Right lobe of liver (tissue), 6 donors: ENCODE results near the gene PTPN6. TPM values are rescaled to one million over a fixed set of nuclear protein-coding genes. Genes with fewer than 3 reads are reported as not detected.

Experiments
- ATAC-seq, 4 donors: fragments of 200-7000 bp; cut with Tn5 transposase; one replicate each; pipeline ENCODE4 v1.9.1; 2020; ENCODE audit warnings: mild to moderate bottlenecking in 4 of 4, moderate library complexity in 4 of 4
- DNase-seq, 3 donors: peaks; one replicate each; pipeline ENCODE4 v3.0.0-alpha.2; 2020
- H3K27ac ChIP-seq, 3 donors: fragments of 200-600 bp; one replicate each; pipeline ENCODE4 v1.8.0; 2022
- H3K27me3 ChIP-seq, 2 donors: fragments of 200-600 bp; one replicate each; pipeline ENCODE4 v1.8.0; 2022
- H3K36me3 ChIP-seq, 4 donors: fragments of 200-600 bp; sonication (generic) in 1 of 4; one replicate each; pipeline versions ENCODE4 v1.5.1 to v1.8.0; 2017 to 2022; ENCODE audit warnings: control low read depth in 1 of 4
- H3K4me1 ChIP-seq, 4 donors: fragments of 200-600 bp; sonication (generic) in 1 of 4; one replicate each; pipeline versions ENCODE4 v1.5.1 to v1.8.0; 2017 to 2022; ENCODE audit warnings: control low read depth in 1 of 4
- H3K4me3 ChIP-seq, 3 donors: fragments of 200-600 bp; one replicate each; pipeline ENCODE4 v1.8.0; 2022
- H3K9me3 ChIP-seq, 4 donors: fragments of 200-600 bp; sonication (generic) in 1 of 4; one replicate each; pipeline versions ENCODE4 v1.5.1 to v1.8.0; 2017 to 2022; ENCODE audit warnings: control low read depth in 1 of 4
- POLR2A ChIP-seq: fragments of 450-650 bp; IDR thresholded peaks from one replicate; pipeline ENCODE4 v1.6.1; 2017; ENCODE audit warnings: antibody characterized with exemption, mild to moderate bottlenecking
- WGBS: methylation state at CpG from one replicate; pipeline ENCODE4 v1.1.6; 2018; ENCODE audit warnings: low coverage, low lambda C conversion rate; ENCODE audit not compliant: insufficient coverage; ENCODE audit errors: missing lambda C conversion rate; 5-methylcytosine and 5-hydroxymethylcytosine counted together
- intact Hi-C, 2 donors: fragments of 100-400 bp; cut with DNase I; formaldehyde crosslinking; loops; one replicate each; pipeline versions ENCODE4 v1.11.2 to v1.14.1; 2022
- total RNA-seq, 6 experiments: library from RNA; depleted of rRNA in 2 of 6; stranded (reverse); fragments of >200 nt in 2 of 6; fragmentation: NEBNext Ultra II Directional in 3 of 6; extraction: Animal tissue kit (Norgen Biotek cat#: 25700) in 3 of 6; gene quantifications; one replicate each; pipeline versions ENCODE4 v1.1.0 to v1.2.4, GENCODE V29; 2016 to 2023
- TF ChIP-seq, protein P1 (sequence below), 4 donors: fragments of 200-600 bp in 3 of 4; fragments of 450-650 bp in 1 of 4; IDR thresholded peaks; one replicate each; pipeline versions ENCODE4 v1.5.1 to v1.8.0; 2016 to 2022; ENCODE audit warnings: antibody characterized with exemption in 4 of 4, mild to moderate bottlenecking in 2 of 4
- donor health status: DM: no; HTN: yes; CAD: no.
- donor health status: DM: no; HTN: no; CAD: no.
- donor health status: DM: no; HTN: no; CAD: no.
- donor health status: DM: no; HTN: yes; CAD: no.
- donor health status: DM: no; HTN: yes; CAD: no.

Gene PTPN6
- total RNA-seq, 6 experiments from 2014 or later: 12.1 to 30.6 (median 19.4) TPM

DNA sequence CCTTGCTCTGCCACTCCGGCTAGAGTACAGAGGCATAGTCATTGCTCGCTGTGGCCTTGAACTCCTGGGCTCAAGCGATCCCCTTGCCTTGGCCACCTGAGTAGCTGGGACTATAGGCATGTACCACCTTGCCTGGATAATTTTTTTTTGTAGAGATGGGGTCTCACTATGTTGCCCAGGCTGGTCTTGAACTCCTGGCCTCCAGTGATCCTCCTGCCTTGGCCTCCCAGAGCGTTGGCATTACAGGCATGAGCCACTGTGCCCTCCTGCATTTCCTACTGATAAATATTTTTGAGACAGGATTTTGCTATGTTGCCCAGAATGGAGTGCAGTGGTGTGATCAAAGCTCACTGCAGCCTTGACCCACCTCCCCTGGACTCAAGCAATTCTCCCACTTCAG is 28.9 kb downstream of the PTPN6 start:
- Histone ChIP-seq H3K36me3 (peaks cover 4 to 77% (median 44%) of the 10 kb centered on the region in 4 donors), H3K27me3 (no peaks in the 10 kb centered on the region), H3K4me3 (no peak overlapping the region), H3K9me3 (no peaks in the 10 kb centered on the region), H3K4me1 (peaks cover 0 to 38% (median 17%) of the 10 kb centered on the region in 4 donors), H3K27ac (peak overlapping the region in 2 of 3 donors; percentile 47 to 76)
- WGBS: 92% methylated on average over 4 of the region's 4 CpGs
- no peak for DNase-seq
- no peak for ATAC-seq
- intact Hi-C loops: no loop called here
- TF ChIP-seq, protein P1, sequence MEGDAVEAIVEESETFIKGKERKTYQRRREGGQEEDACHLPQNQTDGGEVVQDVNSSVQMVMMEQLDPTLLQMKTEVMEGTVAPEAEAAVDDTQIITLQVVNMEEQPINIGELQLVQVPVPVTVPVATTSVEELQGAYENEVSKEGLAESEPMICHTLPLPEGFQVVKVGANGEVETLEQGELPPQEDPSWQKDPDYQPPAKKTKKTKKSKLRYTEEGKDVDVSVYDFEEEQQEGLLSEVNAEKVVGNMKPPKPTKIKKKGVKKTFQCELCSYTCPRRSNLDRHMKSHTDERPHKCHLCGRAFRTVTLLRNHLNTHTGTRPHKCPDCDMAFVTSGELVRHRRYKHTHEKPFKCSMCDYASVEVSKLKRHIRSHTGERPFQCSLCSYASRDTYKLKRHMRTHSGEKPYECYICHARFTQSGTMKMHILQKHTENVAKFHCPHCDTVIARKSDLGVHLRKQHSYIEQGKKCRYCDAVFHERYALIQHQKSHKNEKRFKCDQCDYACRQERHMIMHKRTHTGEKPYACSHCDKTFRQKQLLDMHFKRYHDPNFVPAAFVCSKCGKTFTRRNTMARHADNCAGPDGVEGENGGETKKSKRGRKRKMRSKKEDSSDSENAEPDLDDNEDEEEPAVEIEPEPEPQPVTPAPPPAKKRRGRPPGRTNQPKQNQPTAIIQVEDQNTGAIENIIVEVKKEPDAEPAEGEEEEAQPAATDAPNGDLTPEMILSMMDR (IDR thresholded peaks at IDR 0.05): no peak
- TF ChIP-seq POLR2A: no peak

- no peak for DNase-seq
- Histone ChIP-seq H3K9me3 (no peaks in the 10 kb centered on the region), H3K36me3 (peaks cover 4 to 70% (median 40%) of the 10 kb centered on the region in 4 donors), H3K4me1 (peaks cover 0 to 38% (median 17%) of the 10 kb centered on the region in 4 donors), H3K27ac (peak overlapping the region; percentile 31 to 76 (median 47)), H3K4me3 (no peak overlapping the region), H3K27me3 (no peaks in the 10 kb centered on the region)
- ATAC-seq: peak; percentile 42 to 62 (median 48)
- intact Hi-C loops: no loop called here
- TF ChIP-seq, protein P1 (IDR thresholded peaks at IDR 0.05): no peak
- TF ChIP-seq POLR2A: no peak
These were observed 29.6 kb downstream of the PTPN6 start for GRCh38 chr12:6980740-6981139.

GRCh38 chr12:6981152-6982052 is 30.2 kb downstream of the PTPN6 start:
- Histone ChIP-seq H3K4me1 (peaks cover 0 to 38% (median 17%) of the 10 kb centered on the region in 4 donors), H3K9me3 (no peaks in the 10 kb centered on the region), H3K36me3 (peaks cover 4 to 64% (median 34%) of the 10 kb centered on the region in 4 donors), H3K27me3 (no peaks in the 10 kb centered on the region), H3K4me3 (no peak overlapping the region), H3K27ac (peak overlapping the region; percentile 31 to 76 (median 47))
- 55% methylated on average over 10 of the region's 10 CpGs for WGBS
- DNase-seq: peak in 1 of 3 donors; percentile 82
- peak; percentile 86 to 94 (median 88) for ATAC-seq
- TF ChIP-seq, protein P1 (IDR thresholded peaks at IDR 0.05): no peak
- TF ChIP-seq POLR2A: no peak
- intact Hi-C loops: no loop called here

- ATAC-seq: no peak
- no peaks in the 10 kb centered on the region for H3K27me3 ChIP-seq
- TF ChIP-seq, protein P1 (IDR thresholded peaks at IDR 0.05): no peak
- no peak for TF ChIP-seq POLR2A
- H3K36me3 ChIP-seq: peaks cover 4 to 60% (median 29%) of the 10 kb centered on the region in 4 donors
- DNase-seq: no peak
- H3K27ac ChIP-seq: no peak overlapping the region
- 93% methylated on average over 7 of the region's 7 CpGs for WGBS
- H3K9me3 ChIP-seq: no peaks in the 10 kb centered on the region
- intact Hi-C loops: no loop called here
- H3K4me1 ChIP-seq: peaks cover 0 to 38% (median 17%) of the 10 kb centered on the region in 4 donors
- no peak overlapping the region for H3K4me3 ChIP-seq
These were observed 31.4 kb downstream of the PTPN6 start for GRCh38 chr12:6982532-6982931.
